PFSK-1 (cell line): Measurements from ENCODE around the gene FSIP2.

Experiments used
- POLR2AphosphoS5 ChIP-seq: IDR thresholded peaks from 2 replicates; pipeline ENCODE4 v1.6.1; 2012; ENCODE audit warnings: low read depth, mild to moderate bottlenecking, control low read depth, low read length, moderate library complexity
- REST ChIP-seq, 2 experiments: IDR thresholded peaks; 2 replicates each; pipeline versions ENCODE4 v1.6.1 to v1.8.0; 2011 to 2012; ENCODE audit warnings: low read depth in 2 of 2, low read length in 2 of 2, control low read depth in 1 of 2, inconsistent platforms in 1 of 2, mild to moderate bottlenecking in 1 of 2, moderate library complexity in 1 of 2; ENCODE audit not compliant: insufficient read depth in 1 of 2
- TAF1 ChIP-seq: IDR thresholded peaks from 2 replicates; pipeline ENCODE4 v1.6.1; 2012; ENCODE audit warnings: low read length, control low read depth, borderline replicate concordance; ENCODE audit not compliant: insufficient read depth

DNA sequence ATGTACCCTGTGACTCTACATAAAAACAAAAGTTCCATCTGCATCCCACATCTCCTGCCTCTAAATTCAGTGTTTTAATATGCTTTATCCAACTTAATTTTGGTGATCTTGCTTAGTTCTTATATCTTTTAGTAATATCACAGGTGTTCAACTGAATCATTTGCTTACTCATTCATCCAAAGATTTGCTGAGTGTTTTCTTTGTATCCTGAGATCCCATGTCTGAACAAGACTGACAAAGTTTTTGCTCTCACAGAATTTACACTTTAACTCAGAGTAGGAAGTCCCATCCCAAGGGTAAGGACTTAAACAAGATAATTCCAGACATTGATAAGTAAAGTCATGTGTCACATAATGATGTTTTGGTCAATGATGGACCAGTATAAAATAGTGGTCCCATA, 87.0 kb downstream of the FSIP2 start:
- TF ChIP-seq POLR2AphosphoS5 (no peak), REST (IDR thresholded peaks at IDR 0.05; ENCODE audit: insufficient read depth in 1 of 2, low read depth in 2 of 2, low read length in 2 of 2) (no peak), TAF1 (no peak)
